Endodermal cell (in vitro differentiated cells): ENCODE measurements around the gene FGB. TPM values are rescaled to one million over a fixed set of nuclear protein-coding genes. Genes with fewer than 3 reads are reported as not detected.

Source experiments
- DNase-seq: peaks from one replicate; pipeline ENCODE4 v3.0.0-alpha.2; 2017
- H3K27ac ChIP-seq: 2 replicates; pipeline ENCODE4 v1.5.1; 2013; ENCODE audit warnings: mild to moderate bottlenecking, low read depth, low read length, moderate library complexity
- H3K27me3 ChIP-seq: 2 replicates; pipeline ENCODE4 v1.6.1; 2013; ENCODE audit warnings: mild to moderate bottlenecking, low read length, moderate library complexity; ENCODE audit not compliant: insufficient read depth, control insufficient read depth, poor library complexity, severe bottlenecking
- H3K36me3 ChIP-seq: 2 replicates; pipeline ENCODE4 v1.7.0; 2013; ENCODE audit warnings: mild to moderate bottlenecking, low read length, moderate library complexity; ENCODE audit not compliant: control insufficient read depth, insufficient read depth
- H3K4me1 ChIP-seq: one replicate; pipeline ENCODE4 v1.7.0; 2013; ENCODE audit warnings: low read length; ENCODE audit not compliant: control insufficient read depth, insufficient read depth
- H3K4me3 ChIP-seq: 2 replicates; pipeline ENCODE4 v1.5.1; 2013; ENCODE audit warnings: mild to moderate bottlenecking, low read length, moderate library complexity
- H3K9ac ChIP-seq: 2 replicates; pipeline ENCODE4 v1.6.1; 2013; ENCODE audit warnings: mild to moderate bottlenecking, low read length, moderate library complexity; ENCODE audit not compliant: poor library complexity, severe bottlenecking; ENCODE audit errors: extremely low read depth
- H3K9me3 ChIP-seq: 2 replicates; pipeline ENCODE4 v1.6.1; 2013; ENCODE audit warnings: mild to moderate bottlenecking, low read length, moderate library complexity; ENCODE audit not compliant: control insufficient read depth
- H3K27ac Mint-ChIP-seq: 2 replicates; pipeline ENCODE4 v1.8.0; 2020; ENCODE audit warnings: mixed read lengths
- H3K27me3 Mint-ChIP-seq: 2 replicates; pipeline ENCODE4 v1.8.0; 2021; ENCODE audit warnings: mild to moderate bottlenecking, mixed read lengths; ENCODE audit not compliant: insufficient read depth
- H3K36me3 Mint-ChIP-seq: 2 replicates; pipeline ENCODE4 v1.8.0; 2020; ENCODE audit warnings: low read depth, mixed read lengths
- H3K4me1 Mint-ChIP-seq: 2 replicates; pipeline ENCODE4 v1.8.0; 2020; ENCODE audit warnings: mixed read lengths
- H3K4me3 Mint-ChIP-seq: 2 replicates; pipeline ENCODE4 v1.8.0; 2020; ENCODE audit warnings: mild to moderate bottlenecking, moderate library complexity, mixed read lengths
- H3K9me3 Mint-ChIP-seq: 2 replicates; pipeline ENCODE4 v1.8.0; 2020; ENCODE audit warnings: mild to moderate bottlenecking, mixed read lengths
- CTCF ChIP-seq: fragments of 200-600 bp; sonication (generic); conservative IDR thresholded peaks from 2 replicates; pipeline ENCODE4 v1.5.0; 2021; ENCODE audit warnings: antibody characterized with exemption, mild to moderate bottlenecking
- WGBS, 2 experiments: methylation state at CpG; one replicate each; pipeline versions ENCODE4 v1.1.5 to v1.1.7; 2013; ENCODE audit warnings: missing lambda C conversion rate in 2 of 2, mixed read lengths in 1 of 2; ENCODE audit not compliant: insufficient coverage in 1 of 2, insufficient read length in 1 of 2; 5-methylcytosine and 5-hydroxymethylcytosine counted together
- total RNA-seq, 2 donors: library from RNA; stranded (reverse); fragmentation: NEBNext Ultra II Directional in 1 of 2; extraction: Animal tissue kit (Norgen Biotek cat#: 25700) in 1 of 2; gene quantifications; 2 replicates in 1 of 2; 3 replicates in 1 of 2; pipeline ENCODE4 v1.2.1, GENCODE V29; 2021

Gene FGB
- total RNA-seq, 2 donors from 2014 or later: 0.55 TPM; not detected in 1

DNA sequence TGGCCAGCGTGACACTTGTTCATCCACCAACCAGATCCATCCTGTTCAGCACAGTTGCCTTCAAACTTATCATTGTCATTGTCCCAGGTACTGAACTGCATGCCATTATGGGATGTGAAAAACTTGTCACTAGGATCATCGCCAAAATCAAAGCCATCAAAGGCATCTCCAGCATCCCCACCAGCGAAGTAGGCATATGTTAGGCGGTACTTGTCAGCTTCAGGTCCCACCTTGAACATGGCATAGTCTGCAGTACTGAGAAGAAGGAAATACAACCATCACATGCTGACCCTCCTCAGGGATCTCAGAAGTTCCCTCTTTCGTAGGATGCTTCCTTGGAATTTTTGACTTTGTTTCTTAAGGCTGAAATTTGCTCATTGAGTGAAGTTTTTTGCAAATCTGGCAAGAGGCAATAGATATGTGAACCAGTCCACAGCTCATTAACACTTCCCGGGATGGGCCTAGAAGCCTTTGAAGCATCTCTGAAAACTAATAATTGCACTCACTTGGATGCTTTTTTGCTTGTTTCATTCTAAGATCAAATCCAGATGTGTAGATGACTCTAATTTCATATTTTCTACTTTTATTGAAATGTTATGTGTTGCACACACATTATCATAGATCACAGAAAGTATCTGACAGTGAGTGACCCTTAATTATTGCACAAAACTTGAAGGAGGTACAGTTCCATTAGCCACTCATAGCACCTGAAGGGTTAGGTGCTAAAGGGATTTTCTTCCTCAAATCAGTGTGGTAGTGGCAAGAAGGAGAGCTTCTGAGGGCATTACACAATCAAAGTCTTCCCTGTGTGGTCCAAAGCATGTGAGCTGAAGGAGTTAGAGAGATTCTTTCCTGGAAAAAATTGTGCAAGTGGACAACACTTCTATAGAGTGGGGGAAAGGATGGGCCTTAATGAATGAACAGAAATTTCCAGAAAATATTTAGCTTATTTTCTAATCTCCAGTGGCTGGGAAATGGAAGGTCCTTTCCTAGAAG lies 44.2 kb downstream of the FGB start:
- Histone ChIP-seq H3K9ac (no peak overlapping the region), H3K4me3 (no peak overlapping the region), H3K9me3 (no peaks in the 10 kb centered on the region), H3K4me1 (no peaks in the 10 kb centered on the region), H3K27me3 (peaks cover 6% of the 10 kb centered on the region), H3K36me3 (no peaks in the 10 kb centered on the region), H3K27ac (no peak overlapping the region)
- Mint-ChIP-seq H3K27me3 (peaks cover 5% of the 10 kb centered on the region), H3K9me3 (no peaks in the 10 kb centered on the region), H3K36me3 (no peaks in the 10 kb centered on the region), H3K4me1 (no peaks in the 10 kb centered on the region), H3K27ac (no peak overlapping the region), H3K4me3 (no peak overlapping the region)
- TF ChIP-seq CTCF: no peak
- no peak for DNase-seq
- 92 to 94% methylated on average over 4 to 6 of the region's 6 CpGs for WGBS, 2 experiments

GRCh38 chr4:154608361-154609252 lies 45.8 kb downstream of the FGB start:
- Histone ChIP-seq H3K4me3 (no peak overlapping the region), H3K36me3 (no peaks in the 10 kb centered on the region), H3K9me3 (no peaks in the 10 kb centered on the region), H3K4me1 (no peaks in the 10 kb centered on the region), H3K9ac (no peak overlapping the region), H3K27ac (no peak overlapping the region), H3K27me3 (peaks cover 6% of the 10 kb centered on the region)
- no peak overlapping the region for H3K4me3 Mint-ChIP-seq
- no peaks in the 10 kb centered on the region for H3K36me3 Mint-ChIP-seq
- 67 to 100% methylated on average over 1 to 3 of the region's 3 CpGs for WGBS, 2 experiments
- no peaks in the 10 kb centered on the region for H3K4me1 Mint-ChIP-seq
- no peak overlapping the region for H3K27ac Mint-ChIP-seq
- DNase-seq: no peak
- peaks cover 5% of the 10 kb centered on the region for H3K27me3 Mint-ChIP-seq
- no peaks in the 10 kb centered on the region for H3K9me3 Mint-ChIP-seq
- TF ChIP-seq CTCF: no peak

GRCh38 chr4:154609532-154609931 lies 46.7 kb downstream of the FGB start:
- Mint-ChIP-seq H3K27ac (no peak overlapping the region), H3K4me3 (no peak overlapping the region), H3K27me3 (peaks cover 5% of the 10 kb centered on the region), H3K36me3 (no peaks in the 10 kb centered on the region), H3K4me1 (no peaks in the 10 kb centered on the region), H3K9me3 (no peaks in the 10 kb centered on the region)
- no peak for DNase-seq
- no peak overlapping the region for H3K9ac ChIP-seq
- no peaks in the 10 kb centered on the region for H3K9me3 ChIP-seq
- no peaks in the 10 kb centered on the region for H3K4me1 ChIP-seq
- no peak overlapping the region for H3K4me3 ChIP-seq
- TF ChIP-seq CTCF: no peak
- 87 to 95% methylated on average over 3 to 4 of the region's 4 CpGs for WGBS, 2 experiments
- H3K27me3 ChIP-seq: peaks cover 6% of the 10 kb centered on the region
- no peaks in the 10 kb centered on the region for H3K36me3 ChIP-seq
- H3K27ac ChIP-seq: no peak overlapping the region
